OCI-M2 (cell line): ENCODE measurements around the gene CARHSP1.
A peak's percentile ranks its signal among the peaks of the same experiment; 100 is the strongest.
"Not testable (repeated sequence)": the region's sequence is repeated elsewhere in the genome, so short reads cannot be mapped to it uniquely, and the experiment has no call there.

Experiments used
- DNase-seq: peaks from one replicate; lab custom pipeline; 2025; ENCODE audit not compliant: unreplicated experiment; lab: John Stamatoyannopoulos, UW

Gene CARHSP1

DNA sequence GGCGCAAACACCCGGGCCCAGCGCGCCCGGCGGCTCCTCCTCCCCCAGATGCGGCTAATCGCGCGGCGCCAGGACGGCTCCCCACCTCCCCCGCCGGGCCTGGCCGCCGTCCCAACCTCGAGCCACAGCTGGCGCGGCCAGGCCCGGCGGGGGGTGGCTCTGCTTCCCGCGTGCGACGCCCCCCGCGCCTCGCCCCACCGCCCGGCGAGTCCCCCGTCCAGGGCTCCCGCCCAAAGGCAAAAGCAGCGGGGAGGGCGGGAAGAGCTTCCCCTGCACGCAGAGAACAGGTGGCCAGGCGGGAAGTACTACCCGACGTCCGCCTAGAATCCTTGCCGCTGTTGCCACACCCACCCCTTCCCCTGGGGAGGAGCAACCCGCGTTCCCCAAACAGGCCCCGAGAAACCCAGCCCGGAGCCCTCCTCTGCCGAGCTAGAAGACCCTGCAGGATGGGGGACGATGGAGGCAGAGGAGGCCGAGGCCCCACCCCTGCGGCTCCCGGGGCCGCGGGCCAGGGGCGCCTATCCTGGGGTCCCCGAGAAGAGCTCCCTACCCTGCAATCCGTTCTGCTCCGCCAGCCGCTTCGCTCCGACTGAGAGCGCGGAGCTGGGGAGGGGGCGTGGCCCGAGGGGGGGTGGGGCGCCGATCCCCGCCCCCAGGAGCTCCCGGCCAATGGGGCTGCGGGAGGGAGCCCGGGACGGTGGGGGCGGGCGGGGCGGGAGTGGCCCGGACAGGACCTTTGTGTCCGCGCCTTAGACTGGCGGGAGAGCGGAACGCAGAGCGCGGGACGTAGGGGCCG lies at the start of gene CARHSP1:
Gene CARHSP1, minus strand, starts transcription at position 591 of the 796 bp plus-strand sequence. CDS start 9,678 bp downstream, outside the sequence.
- peak; percentile 55 for DNase-seq

DNA sequence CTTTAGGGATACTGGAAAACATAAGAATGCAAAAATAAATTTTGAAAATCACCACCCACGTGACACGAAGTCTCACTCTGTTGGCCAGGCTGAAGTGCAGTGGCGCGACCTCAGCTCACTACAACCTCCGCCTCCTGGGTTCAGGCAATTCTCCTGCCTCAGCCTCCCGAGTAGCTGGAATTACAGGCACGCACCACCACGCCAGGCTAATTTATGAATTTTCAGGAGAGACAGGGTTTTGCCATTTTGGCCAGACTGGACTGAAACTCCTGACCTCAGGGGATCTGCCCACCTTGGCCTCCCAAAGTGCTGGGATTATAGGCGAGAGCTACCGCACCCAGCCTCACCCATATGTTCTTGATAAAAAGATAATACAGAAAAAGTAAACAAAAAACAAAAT lies 48.5 kb upstream of the CARHSP1 start:
- DNase-seq = not testable (repeated sequence)

- DNase-seq = no peak
These were observed 47.9 kb upstream of the CARHSP1 start for GRCh38 chr16:8916541-8917225.

DNA sequence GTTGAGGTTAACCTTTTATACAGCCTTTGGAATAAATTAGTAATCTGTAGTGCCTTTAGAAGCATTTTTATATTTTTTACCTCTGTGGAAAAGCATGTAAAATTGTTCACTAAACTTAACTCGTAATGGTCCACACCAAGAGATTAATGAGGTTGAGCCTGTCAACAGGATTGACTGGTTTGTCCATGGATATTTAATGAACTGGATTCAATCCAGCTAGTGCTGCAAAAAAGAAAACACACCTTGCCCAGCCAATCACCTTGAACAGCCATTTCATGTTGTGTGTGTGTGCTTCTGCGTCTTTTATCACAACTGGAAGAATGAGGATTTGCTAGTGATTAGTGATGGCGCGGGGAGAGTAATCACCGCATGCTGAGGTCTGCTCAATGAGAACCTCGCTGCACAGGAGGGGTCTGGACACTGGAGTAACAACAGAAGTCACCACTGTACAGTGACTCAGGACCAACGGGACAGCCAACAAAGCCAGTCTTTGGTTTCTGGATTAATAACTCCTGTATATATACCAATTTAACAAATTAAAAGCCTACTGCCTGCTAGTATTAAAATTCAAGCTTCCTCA lies 47.0 kb upstream of the CARHSP1 start:
- DNase-seq = no peak

GRCh38 chr16:8914098-8914497 lies 45.3 kb upstream of the CARHSP1 start:
- no peak for DNase-seq

DNA sequence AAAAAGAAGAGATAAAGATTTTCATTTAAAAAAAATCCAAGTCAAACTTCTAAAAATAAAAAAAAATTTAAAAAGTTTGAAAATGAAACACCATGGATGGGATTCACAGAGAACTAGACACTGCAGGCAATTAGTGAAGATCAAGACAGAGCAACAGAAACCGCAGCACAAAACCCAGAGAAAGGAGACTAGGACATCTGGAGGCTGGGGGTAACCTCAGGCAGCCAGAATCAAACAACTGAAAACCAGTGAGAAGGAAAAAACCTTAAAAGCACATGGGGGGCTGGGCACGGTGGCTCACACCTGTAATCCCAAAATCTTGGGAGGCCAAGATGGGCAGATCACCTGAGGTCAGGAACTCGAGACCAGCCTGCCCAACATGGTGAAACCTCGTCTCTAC lies 44.0 kb upstream of the CARHSP1 start:
- DNase-seq = no peak

GRCh38 chr16:8910811-8911210 lies 42.0 kb upstream of the CARHSP1 start:
- no peak for DNase-seq

GRCh38 chr16:8908810-8909468 lies 40.1 kb upstream of the CARHSP1 start:
- no peak for DNase-seq

DNA sequence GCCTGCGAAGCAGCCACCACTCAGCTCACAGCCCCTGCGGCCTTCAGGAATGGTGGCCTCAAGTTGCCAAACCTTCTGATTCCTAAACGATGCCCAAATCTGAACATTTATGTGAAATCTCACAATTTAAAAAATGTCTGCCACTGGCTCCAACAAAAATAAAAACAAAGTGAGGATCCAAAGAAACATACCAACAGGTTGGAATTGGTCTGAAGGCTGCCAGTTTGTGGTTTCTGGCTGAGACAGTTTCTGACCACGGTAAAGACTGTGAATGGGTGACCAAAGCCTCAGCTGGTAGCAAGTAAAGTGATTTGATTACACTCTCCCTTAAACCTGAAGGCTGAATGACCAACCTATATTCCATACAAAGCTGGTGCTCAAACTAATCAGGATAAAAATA lies 38.3 kb upstream of the CARHSP1 start:
- DNase-seq = no peak

GRCh38 chr16:8905795-8906591 lies 37.2 kb upstream of the CARHSP1 start:
- no peak for DNase-seq

DNA sequence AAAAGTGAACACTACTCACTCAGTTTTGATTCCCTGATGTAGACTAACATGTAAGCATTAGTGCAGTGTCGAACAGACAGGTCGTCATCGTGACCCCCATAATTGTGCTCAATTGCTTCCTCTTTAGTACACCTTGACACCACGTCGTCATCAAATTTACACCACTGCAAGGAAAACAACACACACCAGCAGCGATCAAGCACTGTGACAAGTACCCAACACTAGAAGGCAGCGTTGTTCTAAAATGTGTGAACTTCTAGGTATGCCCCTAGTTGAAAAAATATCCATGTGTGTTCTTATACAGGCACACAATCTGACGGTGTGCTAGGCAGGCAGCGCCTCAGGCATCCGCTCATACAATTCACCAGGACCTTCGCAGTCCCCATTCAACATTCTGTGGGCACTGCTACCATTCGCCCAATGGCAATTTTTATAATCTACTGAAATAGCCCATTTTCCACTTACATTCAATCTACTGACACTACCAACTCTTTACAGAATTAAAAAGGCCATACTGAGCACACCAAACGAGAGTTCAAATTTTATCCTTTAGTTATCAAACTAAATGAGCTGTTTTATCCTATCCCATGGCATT lies 36.5 kb upstream of the CARHSP1 start:
- no peak for DNase-seq

DNA sequence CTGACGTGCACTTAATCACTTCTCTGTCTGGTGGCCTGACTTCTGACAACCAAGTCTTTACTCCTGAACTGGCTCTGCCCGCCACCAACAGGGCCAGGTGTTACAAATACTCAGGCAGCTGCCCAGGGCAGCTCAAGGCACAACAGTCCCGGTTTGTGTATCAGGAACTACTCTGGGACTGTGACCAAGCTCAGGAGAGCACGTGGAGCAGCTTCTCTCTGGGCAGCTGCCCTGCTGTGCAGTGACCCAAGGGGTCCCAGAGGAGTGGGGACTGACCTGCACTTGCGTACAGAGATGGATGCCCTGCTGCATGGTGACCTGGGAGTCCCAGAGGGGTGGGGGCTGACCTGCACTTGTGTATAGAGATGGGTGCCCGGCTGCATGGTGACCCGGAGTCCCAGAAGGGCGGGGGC lies 35.2 kb upstream of the CARHSP1 start:
- DNase-seq = no peak

DNA sequence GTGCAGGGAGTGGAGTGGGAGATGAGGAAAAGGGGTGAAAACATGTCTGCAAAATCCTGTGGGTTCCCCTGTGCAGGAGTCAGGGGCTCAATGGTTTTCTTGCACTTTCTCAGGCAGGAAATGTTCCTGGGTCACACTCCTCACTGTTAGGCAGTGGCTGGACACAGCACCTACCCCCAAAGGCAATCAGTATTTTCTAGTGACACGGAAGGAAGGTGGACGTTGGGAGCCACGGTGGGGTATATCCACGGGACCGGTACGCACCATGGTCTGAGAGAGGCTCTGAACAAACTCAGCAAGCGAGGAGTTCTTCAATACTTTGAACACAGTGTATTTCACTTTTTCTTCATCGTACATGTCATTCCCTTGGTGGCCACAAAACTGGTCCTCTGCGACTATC lies 34.2 kb upstream of the CARHSP1 start:
- no peak for DNase-seq

- DNase-seq = no peak
These were observed 32.6 kb upstream of the CARHSP1 start for GRCh38 chr16:8901320-8901861.

DNA sequence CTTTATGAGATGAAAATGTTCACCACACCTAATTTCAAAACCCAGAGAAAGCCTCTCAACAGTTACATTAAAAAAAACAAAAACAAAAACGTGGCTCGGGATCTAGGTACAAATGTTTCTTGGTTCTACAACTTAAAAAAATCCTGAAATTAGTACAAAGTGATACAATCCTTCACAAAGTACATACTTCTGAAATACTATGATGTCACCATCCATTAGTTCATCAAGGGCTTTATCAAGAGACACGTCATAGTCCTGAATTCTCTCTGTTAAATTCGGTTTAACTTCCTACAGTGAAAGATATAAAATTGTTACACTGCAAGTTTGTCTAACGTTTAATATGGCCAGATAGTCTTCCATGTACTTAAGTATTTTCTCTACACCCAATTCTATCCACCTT lies 31.5 kb upstream of the CARHSP1 start:
- DNase-seq = no peak

DNA sequence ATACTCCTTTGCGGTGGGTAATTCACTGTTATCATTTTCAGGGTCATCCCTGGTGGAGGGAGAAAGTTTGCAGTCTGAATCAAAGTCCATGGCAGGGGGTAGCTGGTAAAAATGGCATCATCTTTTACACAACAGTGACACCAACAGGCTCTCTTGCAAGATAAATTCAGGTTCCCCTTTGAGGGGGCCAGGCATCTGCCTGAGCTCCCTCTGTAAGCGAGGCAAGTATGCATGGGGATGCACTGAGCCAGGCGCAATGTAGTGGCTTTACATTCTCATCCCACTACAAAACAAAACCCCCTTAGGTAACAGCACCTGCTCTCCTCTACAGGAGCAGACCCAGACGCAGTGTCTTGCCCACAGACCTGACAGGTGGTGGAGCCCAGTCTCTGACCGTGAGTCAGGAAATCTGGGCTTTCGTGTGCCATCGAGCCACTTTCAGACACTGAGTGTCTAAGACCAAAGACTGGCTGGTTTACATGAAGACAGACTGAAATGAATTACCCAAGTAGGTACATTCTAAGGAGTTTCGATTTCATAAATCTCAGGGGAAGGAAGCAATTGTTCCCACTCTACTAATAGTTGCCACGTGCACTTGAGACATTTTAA lies 31.0 kb upstream of the CARHSP1 start:
- no peak for DNase-seq

GRCh38 chr16:8898660-8899318 lies 30.0 kb upstream of the CARHSP1 start:
- DNase-seq = no peak

DNA sequence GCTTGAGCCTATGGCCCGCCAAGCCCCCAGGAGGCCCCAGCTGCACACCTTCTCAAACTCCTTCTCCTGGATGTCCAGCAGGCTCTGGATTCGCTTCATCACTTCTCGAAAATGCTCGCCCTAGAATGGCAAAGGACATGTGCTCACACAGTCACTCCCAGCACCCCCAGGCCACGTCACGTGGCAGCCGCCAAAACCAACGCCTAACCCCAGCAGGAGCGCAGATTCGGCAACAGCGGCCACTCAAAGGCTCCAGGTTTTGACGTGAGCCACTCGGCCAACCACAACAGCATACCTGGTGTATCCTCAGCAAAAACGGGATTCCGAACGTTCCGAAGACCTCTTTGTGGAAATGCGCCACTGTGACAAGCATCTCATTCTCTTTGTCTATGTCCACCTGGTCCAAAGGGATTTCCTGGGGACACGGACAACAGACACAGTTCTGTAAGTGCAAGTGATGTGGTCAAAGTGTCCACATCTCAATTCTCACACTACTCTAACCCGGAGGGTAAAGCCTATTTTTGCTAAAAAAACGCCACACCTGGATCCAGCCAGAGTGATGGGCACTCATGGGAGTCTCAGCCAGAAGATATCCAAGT lies 26.0 kb upstream of the CARHSP1 start:
- no peak for DNase-seq
